T-cell (primary cell): Measurements from ENCODE around the gene NUMA1. TPM values are rescaled to one million over a fixed set of nuclear protein-coding genes. Genes with fewer than 3 reads are reported as not detected.

Source experiments
- ATAC-seq, 4 experiments: fragments of 200-7000 bp in 3 of 4; fragments of 150-1000 bp in 1 of 4; cut with Tn5 transposase; replicated peaks in 1 of 4; 1 replicate in 3 of 4; 2 replicates in 1 of 4; pipeline ENCODE4 v1.10.0; 2021; ENCODE audit warnings: moderate library complexity in 3 of 4, mild to moderate bottlenecking in 2 of 4, moderate number of reproducible peaks in 1 of 4
- CTCF ChIA-PET, 2 donors: fragments of 300-600 bp; sonication (Branson Sonifier 250); formaldehyde crosslinking; loops; one replicate each; lab custom pipeline; 2022; ENCODE audit warnings: antibody characterized with exemption in 2 of 2; lab: Charles Lee
- POLR2A ChIA-PET, 2 donors: fragments of 300-600 bp; sonication (Branson Sonifier 250); formaldehyde crosslinking; loops; one replicate each; lab custom pipeline; 2022; ENCODE audit warnings: antibody characterized with exemption in 2 of 2; lab: Charles Lee
- DNase-seq, 35 experiments: peaks; one replicate each; pipeline versions ENCODE4 v3.0.0 to v3.0.0-alpha.2; 2013 to 2023
- H3K27ac ChIP-seq: one replicate; pipeline ENCODE4 v1.5.1; 2013; ENCODE audit warnings: low read length
- H3K27me3 ChIP-seq, 2 experiments: replicated peaks in 1 of 2; 1 replicate in 1 of 2; 2 replicates in 1 of 2; pipeline versions ENCODE4 v1.6.1 to v1.7.0; 2013; ENCODE audit warnings: low read length in 1 of 2, mixed read lengths in 1 of 2; ENCODE audit not compliant: control insufficient read depth in 2 of 2, insufficient read depth in 2 of 2; ENCODE audit errors: extremely low read depth in 1 of 2
- H3K36me3 ChIP-seq, 2 donors: 1 replicate in 1 of 2; 2 replicates in 1 of 2; pipeline versions ENCODE4 v1.6.1 to v1.7.0; 2013; ENCODE audit warnings: low read length in 1 of 2; ENCODE audit not compliant: control insufficient read depth in 2 of 2, insufficient read depth in 1 of 2; ENCODE audit errors: extremely low read depth in 1 of 2
- H3K4me1 ChIP-seq, 2 experiments: 1 replicate in 1 of 2; 2 replicates in 1 of 2; pipeline versions ENCODE4 v1.6.1 to v1.7.0; 2013; ENCODE audit warnings: low read length in 2 of 2, mixed read lengths in 1 of 2; ENCODE audit not compliant: insufficient read depth in 2 of 2, control insufficient read depth in 1 of 2; ENCODE audit errors: extremely low read depth in 1 of 2
- H3K4me3 ChIP-seq, 2 donors: 1 replicate in 1 of 2; 2 replicates in 1 of 2; pipeline versions ENCODE4 v1.5.1 to v1.7.0; 2013; ENCODE audit warnings: mild to moderate bottlenecking in 2 of 2, low read length in 1 of 2, moderate library complexity in 1 of 2; ENCODE audit not compliant: control insufficient read depth in 1 of 2; ENCODE audit errors: extremely low read depth in 1 of 2
- H3K9me3 ChIP-seq: 2 replicates; pipeline ENCODE4 v1.7.0; 2013
- H3K27ac Mint-ChIP-seq, 2 donors: one replicate each; pipeline ENCODE4 v1.8.0; 2020 to 2021; ENCODE audit warnings: mild to moderate bottlenecking in 2 of 2, mixed read lengths in 2 of 2
- H3K27me3 Mint-ChIP-seq, 2 donors: one replicate each; pipeline ENCODE4 v1.8.0; 2021 to 2022; ENCODE audit warnings: mixed read lengths in 2 of 2
- H3K36me3 Mint-ChIP-seq: one replicate; pipeline ENCODE4 v1.8.0; 2021; ENCODE audit warnings: mixed read lengths
- H3K4me1 Mint-ChIP-seq, 3 donors: one replicate each; pipeline ENCODE4 v1.8.0; 2020 to 2022; ENCODE audit warnings: mixed read lengths in 3 of 3, mild to moderate bottlenecking in 1 of 3
- H3K4me3 Mint-ChIP-seq, 3 donors: one replicate each; pipeline ENCODE4 v1.8.0; 2020 to 2022; ENCODE audit warnings: mild to moderate bottlenecking in 3 of 3, mixed read lengths in 3 of 3, moderate library complexity in 3 of 3
- H3K9me3 Mint-ChIP-seq, 3 donors: one replicate each; pipeline ENCODE4 v1.8.0; 2020 to 2022; ENCODE audit warnings: mixed read lengths in 3 of 3
- WGBS: methylation state at CpG from one replicate; pipeline ENCODE4 v1.1.5; 2013; ENCODE audit warnings: missing lambda C conversion rate; ENCODE audit not compliant: insufficient coverage; 5-methylcytosine and 5-hydroxymethylcytosine counted together
- total RNA-seq, 35 experiments: library from RNA in 6 of 35; stranded (reverse) in 6 of 35; fragments of 120-200 nt in 1 of 35; gene quantifications; one replicate each; pipeline versions ENCODE4 v1.2.1 to v1.2.4 and lab custom pipeline; 2013 to 2026

NUMA1 gene
- total RNA-seq, 5 donors from 2014 or later (not counting 1 experiment from before 2014, with no cell fraction given) = 237 to 386 (median 343) TPM

DNA sequence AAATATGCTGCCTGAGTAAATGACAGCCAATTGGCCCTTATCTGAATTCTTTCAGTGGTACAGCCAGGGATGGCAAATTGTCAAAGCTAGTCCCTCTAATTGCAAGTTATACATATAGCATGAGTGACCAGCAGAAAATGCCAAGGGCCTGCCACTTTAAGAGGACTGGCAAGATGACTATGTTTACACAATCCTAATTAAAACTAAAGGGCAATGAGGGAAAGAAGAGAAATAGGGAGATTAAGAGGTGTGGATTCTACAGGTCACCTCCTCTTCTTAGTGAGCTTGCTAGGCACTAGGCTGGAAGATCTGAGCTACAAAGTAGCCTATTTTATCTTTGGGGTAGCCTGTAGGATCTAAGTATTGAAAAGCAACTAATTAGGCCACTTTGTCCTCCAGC, 13.5 kb downstream of the NUMA1 start:
- ChIA-PET CTCF (interaction anchor here (0.8 to 1.8 kb wide), 3 partner anchors 10 to 42 kb away, joined by 4 to 5 read pairs (median 4); no protein-coding TSS in a partner anchor), POLR2A (no interaction called here)
- DNase-seq = no peak
- H3K9me3 Mint-ChIP-seq = no peaks in the 10 kb centered on the region
- H3K36me3 Mint-ChIP-seq = peaks cover 34% of the 10 kb centered on the region
- no peaks in the 10 kb centered on the region for H3K9me3 ChIP-seq
- no peak overlapping the region for H3K27ac ChIP-seq
- peaks cover 6 to 9% of the 10 kb centered on the region in 2 experiments for H3K4me1 ChIP-seq
- peaks cover 5 to 11% of the 10 kb centered on the region in 2 donors for H3K36me3 ChIP-seq
- peaks cover 15 to 27% (median 26%) of the 10 kb centered on the region in 3 donors for H3K4me1 Mint-ChIP-seq
- H3K27me3 ChIP-seq = no peaks in the 10 kb centered on the region
- no peaks in the 10 kb centered on the region for H3K27me3 Mint-ChIP-seq
- no peak overlapping the region for H3K4me3 Mint-ChIP-seq
- no peak overlapping the region for H3K27ac Mint-ChIP-seq
- no peak for ATAC-seq
- H3K4me3 ChIP-seq = no peak overlapping the region

GRCh38 chr11:72061739-72062396, 18.5 kb downstream of the NUMA1 start:
- CTCF ChIA-PET = no interaction called here
- Histone ChIP-seq H3K4me1 (no peaks in the 10 kb centered on the region), H3K4me3 (no peak overlapping the region), H3K9me3 (no peaks in the 10 kb centered on the region), H3K27ac (no peak overlapping the region), H3K36me3 (peaks cover 0 to 10% of the 10 kb centered on the region in 2 donors), H3K27me3 (no peaks in the 10 kb centered on the region)
- WGBS = 100% methylated on average over 1 of the region's 5 CpGs
- POLR2A ChIA-PET = no interaction called here
- H3K4me1 Mint-ChIP-seq = peaks cover 0 to 4% (median 0%) of the 10 kb centered on the region in 3 donors
- no peaks in the 10 kb centered on the region for H3K27me3 Mint-ChIP-seq
- no peak for DNase-seq
- H3K36me3 Mint-ChIP-seq = peaks cover 21% of the 10 kb centered on the region
- no peak overlapping the region for H3K27ac Mint-ChIP-seq
- ATAC-seq = no peak
- H3K4me3 Mint-ChIP-seq = no peak overlapping the region
- no peaks in the 10 kb centered on the region for H3K9me3 Mint-ChIP-seq

- Histone ChIP-seq H3K27ac (no peak overlapping the region), H3K36me3 (peaks cover 0 to 5% of the 10 kb centered on the region in 2 donors), H3K4me1 (no peaks in the 10 kb centered on the region), H3K27me3 (no peaks in the 10 kb centered on the region), H3K4me3 (no peak overlapping the region), H3K9me3 (no peaks in the 10 kb centered on the region)
- DNase-seq = no peak
- POLR2A ChIA-PET = interaction anchor here in 1 of 2 donors (0.6 kb wide), 1 partner anchor 26 kb away, joined by 4 read pairs; no protein-coding TSS in a partner anchor
- H3K36me3 Mint-ChIP-seq = peaks cover 14% of the 10 kb centered on the region
- H3K27ac Mint-ChIP-seq = no peak overlapping the region
- peaks cover 0 to 6% (median 0%) of the 10 kb centered on the region in 3 donors for H3K4me1 Mint-ChIP-seq
- H3K27me3 Mint-ChIP-seq = no peaks in the 10 kb centered on the region
- no peak overlapping the region for H3K4me3 Mint-ChIP-seq
- no peaks in the 10 kb centered on the region for H3K9me3 Mint-ChIP-seq
- no CpG with 5 or more reads among the region's 3 CpGs for WGBS
- CTCF ChIA-PET = interaction anchor here in 1 of 2 donors (1.2 kb wide), 1 partner anchor 33 kb away, joined by 5 read pairs; no protein-coding TSS in a partner anchor
- ATAC-seq = no peak
These were observed 21.8 kb downstream of the NUMA1 start for GRCh38 chr11:72058416-72059034.

DNA sequence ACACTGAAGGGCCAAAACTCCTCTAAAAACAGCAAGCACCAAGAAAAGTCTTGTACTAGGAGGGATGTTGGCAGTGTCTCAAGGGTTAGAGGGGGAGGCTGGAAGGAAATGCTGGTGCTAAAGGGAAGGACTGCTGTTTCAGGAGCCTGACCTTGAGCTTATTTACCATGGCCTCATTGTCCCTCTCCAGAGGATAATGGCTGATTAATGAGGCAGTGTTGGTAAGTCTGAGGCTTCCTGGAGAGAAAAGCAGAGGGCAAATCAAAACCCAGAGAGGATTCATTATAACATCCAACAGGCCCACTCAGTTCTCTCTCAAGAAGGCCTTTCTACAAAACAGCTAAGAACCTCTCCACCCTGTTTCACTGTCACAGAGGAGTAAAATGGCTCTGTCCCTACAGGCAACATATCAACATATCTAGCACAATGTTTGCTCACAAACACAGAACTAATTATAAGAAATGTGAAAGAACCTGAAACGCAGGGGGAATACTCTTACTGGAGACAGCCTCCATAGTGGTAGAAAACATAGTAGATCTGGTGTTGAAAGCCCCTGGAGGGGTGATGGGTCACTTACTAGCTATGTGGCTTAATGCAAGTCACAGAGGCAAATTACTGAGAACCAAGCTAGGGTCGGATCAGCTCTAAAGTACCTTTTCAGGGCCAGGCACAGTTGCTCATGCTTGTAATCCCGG, 31.4 kb downstream of the NUMA1 start:
- Mint-ChIP-seq H3K9me3 (no peaks in the 10 kb centered on the region), H3K4me3 (no peak overlapping the region), H3K36me3 (no peaks in the 10 kb centered on the region), H3K27me3 (no peaks in the 10 kb centered on the region), H3K27ac (peak overlapping the region in 1 of 2 donors; percentile 22), H3K4me1 (peaks cover 8 to 12% (median 9%) of the 10 kb centered on the region in 3 donors)
- peaks cover 2 to 3% of the 10 kb centered on the region in 2 experiments for H3K4me1 ChIP-seq
- POLR2A ChIA-PET = no interaction called here
- CTCF ChIA-PET = no interaction called here
- H3K27ac ChIP-seq = no peak overlapping the region
- no peak overlapping the region for H3K4me3 ChIP-seq
- ATAC-seq = no peak
- DNase-seq = no peak
- peaks cover 0 to 6% of the 10 kb centered on the region in 2 donors for H3K36me3 ChIP-seq
- no peaks in the 10 kb centered on the region for H3K9me3 ChIP-seq
- H3K27me3 ChIP-seq = no peaks in the 10 kb centered on the region
- 100% methylated on average over 1 of the region's 3 CpGs for whole genome bisulfite sequencing

- Mint-ChIP-seq H3K9me3 (no peaks in the 10 kb centered on the region), H3K27me3 (no peaks in the 10 kb centered on the region), H3K27ac (peak overlapping the region in 1 of 2 donors; percentile 52), H3K4me3 (no peak overlapping the region), H3K36me3 (no peaks in the 10 kb centered on the region), H3K4me1 (peaks cover 30 to 37% (median 37%) of the 10 kb centered on the region in 3 donors)
- Histone ChIP-seq H3K4me3 (no peak overlapping the region), H3K36me3 (peaks cover 0 to 6% of the 10 kb centered on the region in 2 donors), H3K9me3 (no peaks in the 10 kb centered on the region), H3K27ac (no peak overlapping the region), H3K27me3 (no peaks in the 10 kb centered on the region), H3K4me1 (peaks cover 21 to 28% of the 10 kb centered on the region in 2 experiments)
- WGBS = 96% methylated on average over 3 of the region's 5 CpGs
- no peak for DNase-seq
- ATAC-seq = no peak
- CTCF ChIA-PET = interaction anchor here in 1 of 2 donors (1.4 kb wide), 1 partner anchor 20 kb away, joined by 3 read pairs; no protein-coding TSS in a partner anchor
- POLR2A ChIA-PET = interaction anchor here in 1 of 2 donors (0.6 kb wide), 1 partner anchor 108 kb away, joined by 3 read pairs; no protein-coding TSS in a partner anchor
These were observed 34.5 kb downstream of the NUMA1 start for GRCh38 chr11:72045849-72046248.
